Omental fat pad (tissue), 4 donors: ENCODE results near the gene HIVEP2. TPM values are rescaled to one million over a fixed set of nuclear protein-coding genes. Genes with fewer than 3 reads are reported as not detected.

Source experiments
- ATAC-seq: fragments of 150-250 bp; one replicate; pipeline ENCODE4 v1.9.1; 2016; ENCODE audit warnings: mild to moderate bottlenecking, moderate library complexity; ENCODE audit not compliant: low FRiP score
- DNase-seq: peaks from one replicate; pipeline ENCODE4 v3.0.0-alpha.2; 2019; ENCODE audit warnings: low spot score
- CTCF ChIP-seq, 3 donors: fragments of 450-650 bp; IDR thresholded peaks; one replicate each; pipeline ENCODE4 v1.5.1; 2016 to 2017; ENCODE audit warnings: antibody characterized with exemption in 3 of 3, mild to moderate bottlenecking in 3 of 3, moderate library complexity in 2 of 3
- total RNA-seq, 4 donors: library from RNA; depleted of rRNA; stranded (reverse); fragments of >200 nt; gene quantifications; one replicate each; pipeline ENCODE4 v1.1.0, GENCODE V29; 2016

HIVEP2 gene
- total RNA-seq, 4 donors from 2014 or later: 14.9 to 47.3 (median 26.9) TPM

GRCh38 chr6:142885182-142885867, 59.7 kb downstream of the HIVEP2 start:
- ATAC-seq (peak; percentile 96), DNase-seq (peak; percentile 26)
- no peak for TF ChIP-seq CTCF (IDR thresholded peaks at IDR 0.05)

- no peak for ATAC-seq
- no peak for TF ChIP-seq CTCF (IDR thresholded peaks at IDR 0.05)
- no peak for DNase-seq
Measured at GRCh38 chr6:142884214-142885035, 60.6 kb downstream of the HIVEP2 start.

DNA sequence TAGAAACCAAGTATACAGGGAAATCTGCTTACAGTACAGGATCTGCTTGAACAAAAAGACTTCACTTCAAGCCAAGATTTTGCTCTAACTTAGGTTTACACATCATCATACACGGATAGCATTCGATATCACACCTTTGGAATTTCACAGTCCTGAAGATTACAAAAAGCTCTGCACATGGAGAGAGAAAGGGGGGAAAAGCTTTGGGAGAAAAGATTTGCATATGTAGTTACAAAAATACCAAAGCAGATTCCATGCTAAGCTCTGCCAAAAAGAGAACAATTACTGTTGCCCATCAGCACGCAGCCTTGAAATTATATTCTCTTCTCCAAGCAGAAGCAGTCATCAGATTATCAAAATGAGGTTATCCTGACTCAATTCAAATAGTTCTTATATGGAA, 62.0 kb downstream of the HIVEP2 start:
- no peak for ATAC-seq

GRCh38 chr6:142881761-142882160, 63.2 kb downstream of the HIVEP2 start:
- DNase-seq: no peak
- no peak for ATAC-seq
- TF ChIP-seq CTCF (IDR thresholded peaks at IDR 0.05): no peak

More for the DNA sequence above, 62.0 kb downstream of the HIVEP2 start:
- DNase-seq: no peak
- no peak for TF ChIP-seq CTCF (IDR thresholded peaks at IDR 0.05)

DNA sequence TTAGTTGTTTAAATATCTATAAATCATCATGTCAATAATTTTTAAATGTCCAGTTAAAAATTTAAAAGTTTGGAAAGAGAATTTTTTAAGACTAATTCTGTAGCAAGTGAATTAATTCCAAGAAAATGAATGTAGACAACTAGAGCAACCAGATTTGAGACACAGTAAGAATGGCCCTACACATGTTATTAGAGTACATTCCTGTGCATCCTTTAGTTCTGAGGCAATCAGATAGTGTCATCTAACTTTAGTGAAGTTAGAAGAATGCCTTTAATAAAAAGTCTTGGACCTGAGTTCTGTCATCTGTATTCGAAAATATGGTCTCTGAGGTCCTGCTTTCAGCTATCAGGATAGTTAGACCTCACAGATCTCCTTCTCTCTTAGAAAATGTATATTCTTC, 63.7 kb downstream of the HIVEP2 start:
- ATAC-seq (no peak), DNase-seq (no peak)
- no peak for TF ChIP-seq CTCF (IDR thresholded peaks at IDR 0.05)

GRCh38 chr6:142880201-142880600, 64.8 kb downstream of the HIVEP2 start:
- TF ChIP-seq CTCF (IDR thresholded peaks at IDR 0.05): no peak

More at GRCh38 chr6:142880201-142880600, 64.8 kb downstream of the HIVEP2 start:
- ATAC-seq (no peak), DNase-seq (no peak)
